PC-9 (cell line): ENCODE data around the gene NSL1. TPM values are rescaled to one million over a fixed set of nuclear protein-coding genes. Genes with fewer than 3 reads are reported as not detected.

Experiments
- BruUV-seq: library from RNA; stranded (reverse); fragments of 400-500 nt; replicated peaks from 2 replicates; lab custom pipeline; 2021; lab: Mats Ljungman, UMichigan
- CTCF ChIA-PET: fragments of 300-600 bp; sonication (Branson Sonifier 250); formaldehyde crosslinking; loops from one replicate; lab custom pipeline; 2022; ENCODE audit warnings: antibody characterized with exemption; lab: Charles Lee
- POLR2A ChIA-PET: fragments of 300-600 bp; sonication (Branson Sonifier 250); formaldehyde crosslinking; loops from one replicate; lab custom pipeline; 2022; ENCODE audit warnings: antibody characterized with exemption; ENCODE audit not compliant: unreplicated experiment; lab: Charles Lee
- DNase-seq, 2 experiments: peaks; one replicate each; pipeline versions ENCODE4 v3.0.0 to v3.0.0-alpha.2; 2015 to 2022; ENCODE audit warnings: mixed read lengths in 1 of 2
- H2AFZ ChIP-seq: fragments of 200-600 bp; sonication (generic); 2 replicates; pipeline ENCODE4 v1.8.1; 2017; ENCODE audit warnings: antibody characterized with exemption
- H3F3A ChIP-seq: fragments of 200-600 bp; sonication (generic); 2 replicates; pipeline ENCODE4 v1.8.1; 2017; ENCODE audit warnings: antibody characterized with exemption, mild to moderate bottlenecking, low read depth; ENCODE audit not compliant: insufficient read depth
- H3K27ac ChIP-seq: fragments of 200-600 bp; sonication (generic); 2 replicates; pipeline ENCODE4 v1.6.1; 2016; ENCODE audit warnings: mixed run types
- H3K27me3 ChIP-seq: fragments of 200-600 bp; sonication (generic); 2 replicates; pipeline ENCODE4 v1.6.1; 2016; ENCODE audit warnings: low read depth, mixed run types; ENCODE audit not compliant: insufficient read depth
- H3K36me3 ChIP-seq: fragments of 200-600 bp; sonication (generic); 2 replicates; pipeline ENCODE4 v1.6.1; 2016; ENCODE audit warnings: low read depth, mixed run types
- H3K4me1 ChIP-seq: fragments of 200-600 bp; sonication (generic); replicated peaks from 2 replicates; pipeline ENCODE4 v1.6.1; 2016; ENCODE audit warnings: mixed run types; ENCODE audit not compliant: insufficient read depth
- H3K4me2 ChIP-seq: fragments of 200-600 bp; sonication (generic); 2 replicates; pipeline ENCODE4 v1.6.1; 2017; ENCODE audit warnings: mixed run types
- H3K4me3 ChIP-seq: fragments of 200-600 bp; sonication (generic); 2 replicates; pipeline ENCODE4 v1.6.1; 2016; ENCODE audit warnings: mixed run types
- H3K79me2 ChIP-seq: fragments of 200-600 bp; sonication (generic); 2 replicates; pipeline ENCODE4 v1.6.1; 2017; ENCODE audit warnings: low read depth, mixed run types
- H3K9me2 ChIP-seq: fragments of 200-600 bp; sonication (generic); 2 replicates; pipeline ENCODE4 v1.8.1; 2017; ENCODE audit warnings: mild to moderate bottlenecking; ENCODE audit not compliant: insufficient read depth
- H3K9me3 ChIP-seq: fragments of 200-600 bp; sonication (generic); 2 replicates; pipeline ENCODE4 v1.8.1; 2016; ENCODE audit warnings: low read depth; ENCODE audit not compliant: insufficient read depth
- H4K20me1 ChIP-seq: fragments of 200-600 bp; sonication (generic); 2 replicates; pipeline ENCODE4 v1.8.1; 2017; ENCODE audit not compliant: insufficient read depth
- EZH2 ChIP-seq: fragments of 200-600 bp; sonication (generic); IDR thresholded peaks from 2 replicates; pipeline ENCODE4 v1.8.0; 2017; ENCODE audit warnings: antibody characterized with exemption, low read depth
- intact Hi-C: fragments of 100-400 bp; cut with micrococcal nuclease; formaldehyde crosslinking; loops from one replicate; pipeline ENCODE4 v1.10.0; 2022; ENCODE audit not compliant: unreplicated experiment
- total RNA-seq: library from RNA; stranded (reverse); gene quantifications from 2 replicates; pipeline ENCODE4 v1.2.3, GENCODE V29; 2021
- TF ChIP-seq, protein P1 (sequence below): fragments of 200-600 bp; sonication (generic); conservative IDR thresholded peaks from 2 replicates; pipeline ENCODE4 v1.6.1; 2017; ENCODE audit warnings: mixed run types, antibody characterized with exemption, mild to moderate bottlenecking, moderate library complexity

The NSL1 gene
- total RNA-seq, 1 experiment from 2014 or later = 32.4 TPM

DNA sequence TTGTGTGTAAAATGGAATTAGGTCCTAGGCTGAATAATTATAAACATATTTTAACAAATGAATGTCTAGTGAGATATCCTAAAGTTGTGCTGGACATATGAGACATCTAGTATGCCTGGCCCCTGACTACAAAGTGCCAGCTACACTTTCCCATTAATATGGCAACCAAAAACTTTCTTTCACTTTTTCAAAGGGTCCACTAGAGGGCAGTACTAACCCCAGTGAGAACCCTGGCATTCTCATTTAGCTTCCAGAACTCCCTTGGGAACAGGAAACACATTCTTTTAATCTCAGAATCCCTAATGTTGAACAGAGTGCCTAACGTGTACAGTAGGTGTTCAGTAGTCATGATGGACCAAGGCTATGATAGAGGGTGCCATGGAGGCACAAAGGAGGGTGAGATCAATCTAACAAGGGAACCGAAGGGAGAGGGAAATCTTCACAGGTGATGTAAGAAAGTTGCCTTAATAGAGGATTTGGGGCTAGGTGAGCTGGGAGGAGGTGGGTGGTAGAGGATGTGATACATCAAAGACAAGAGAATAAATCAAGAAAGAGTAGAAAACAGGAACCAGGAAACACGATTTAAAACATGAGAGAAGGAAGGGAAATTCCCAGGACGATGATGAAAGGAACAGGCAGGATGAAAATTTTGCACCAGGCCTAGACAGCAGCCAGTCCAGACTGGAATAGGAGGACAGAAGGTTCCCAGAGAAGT is 41.6 kb downstream of the NSL1 start:
- Histone ChIP-seq H4K20me1 (no peaks in the 10 kb centered on the region; the same call in 1 of the 2 replicates), H3K36me3 (no peaks in the 10 kb centered on the region), H3F3A (no peaks in the 10 kb centered on the region; the same call in 1 of the 2 replicates), H3K9me2 (no peaks in the 10 kb centered on the region), H3K27me3 (no peaks in the 10 kb centered on the region), H3K4me1 (no peaks in the 10 kb centered on the region), H3K9me3 (no peaks in the 10 kb centered on the region), H3K4me2 (no peak overlapping the region), H3K27ac (no peak overlapping the region), H2AFZ (no peak overlapping the region), H3K4me3 (no peak overlapping the region), H3K79me2 (no peaks in the 10 kb centered on the region)
- no peak for TF ChIP-seq EZH2
- TF ChIP-seq, protein P1, sequence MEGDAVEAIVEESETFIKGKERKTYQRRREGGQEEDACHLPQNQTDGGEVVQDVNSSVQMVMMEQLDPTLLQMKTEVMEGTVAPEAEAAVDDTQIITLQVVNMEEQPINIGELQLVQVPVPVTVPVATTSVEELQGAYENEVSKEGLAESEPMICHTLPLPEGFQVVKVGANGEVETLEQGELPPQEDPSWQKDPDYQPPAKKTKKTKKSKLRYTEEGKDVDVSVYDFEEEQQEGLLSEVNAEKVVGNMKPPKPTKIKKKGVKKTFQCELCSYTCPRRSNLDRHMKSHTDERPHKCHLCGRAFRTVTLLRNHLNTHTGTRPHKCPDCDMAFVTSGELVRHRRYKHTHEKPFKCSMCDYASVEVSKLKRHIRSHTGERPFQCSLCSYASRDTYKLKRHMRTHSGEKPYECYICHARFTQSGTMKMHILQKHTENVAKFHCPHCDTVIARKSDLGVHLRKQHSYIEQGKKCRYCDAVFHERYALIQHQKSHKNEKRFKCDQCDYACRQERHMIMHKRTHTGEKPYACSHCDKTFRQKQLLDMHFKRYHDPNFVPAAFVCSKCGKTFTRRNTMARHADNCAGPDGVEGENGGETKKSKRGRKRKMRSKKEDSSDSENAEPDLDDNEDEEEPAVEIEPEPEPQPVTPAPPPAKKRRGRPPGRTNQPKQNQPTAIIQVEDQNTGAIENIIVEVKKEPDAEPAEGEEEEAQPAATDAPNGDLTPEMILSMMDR = peak; percentile 84
- CTCF ChIA-PET = interaction anchor here (0.6 to 1.3 kb wide), 8 partner anchors 32 to 341 kb away, joined by 3 to 5 read pairs (median 4); no protein-coding TSS in a partner anchor
- POLR2A ChIA-PET = interaction anchor here (0.7 kb wide), 1 partner anchor 273 kb away, joined by 5 read pairs; no protein-coding TSS in a partner anchor
- DNase-seq = peak; percentile 15 to 40
- no TSS peak for BruUV-seq
- intact Hi-C loops = loop anchor here (1.0 kb wide), 1 partner anchor 294 kb away; no protein-coding TSS in a partner anchor

DNA sequence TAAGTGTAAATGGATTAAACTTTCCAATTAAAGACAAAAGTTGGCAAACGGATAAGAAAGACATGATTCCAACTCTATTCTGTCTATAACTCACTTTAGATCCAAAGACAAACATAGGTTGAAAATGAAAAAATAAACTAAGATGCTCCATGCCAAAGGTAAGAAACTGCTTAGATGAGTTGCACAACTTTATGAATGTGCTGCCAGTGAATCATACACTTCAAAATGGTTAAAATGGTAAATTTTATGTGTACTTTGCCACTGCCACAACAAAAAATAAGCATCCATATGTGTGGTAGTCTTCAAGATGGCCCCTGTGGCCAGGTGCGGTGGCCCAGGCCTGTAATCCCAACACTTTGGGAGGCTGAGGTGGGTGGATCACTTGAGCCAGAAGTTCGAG is 45.0 kb downstream of the NSL1 start:
- H2AFZ ChIP-seq = no peak overlapping the region
- BruUV-seq = no TSS peak
- TF ChIP-seq, protein P1 = no peak
- no peak for TF ChIP-seq EZH2
- intact Hi-C loops = no loop called here
- H3K27ac ChIP-seq = no peak overlapping the region
- H3K4me1 ChIP-seq = no peaks in the 10 kb centered on the region
- no peak for DNase-seq
- H3K4me3 ChIP-seq = no peak overlapping the region
- H3K36me3 ChIP-seq = no peaks in the 10 kb centered on the region
- H3K27me3 ChIP-seq = no peaks in the 10 kb centered on the region
- CTCF ChIA-PET = no interaction called here
- no peaks in the 10 kb centered on the region; the same call in 1 of the 2 replicates for H4K20me1 ChIP-seq
- H3K4me2 ChIP-seq = no peak overlapping the region
- H3K9me3 ChIP-seq = peaks cover 3% of the 10 kb centered on the region; the same call in 1 of the 2 replicates
- no peaks in the 10 kb centered on the region for H3F3A ChIP-seq
- H3K9me2 ChIP-seq = no peaks in the 10 kb centered on the region
- H3K79me2 ChIP-seq = no peaks in the 10 kb centered on the region
- POLR2A ChIA-PET = no interaction called here

DNA sequence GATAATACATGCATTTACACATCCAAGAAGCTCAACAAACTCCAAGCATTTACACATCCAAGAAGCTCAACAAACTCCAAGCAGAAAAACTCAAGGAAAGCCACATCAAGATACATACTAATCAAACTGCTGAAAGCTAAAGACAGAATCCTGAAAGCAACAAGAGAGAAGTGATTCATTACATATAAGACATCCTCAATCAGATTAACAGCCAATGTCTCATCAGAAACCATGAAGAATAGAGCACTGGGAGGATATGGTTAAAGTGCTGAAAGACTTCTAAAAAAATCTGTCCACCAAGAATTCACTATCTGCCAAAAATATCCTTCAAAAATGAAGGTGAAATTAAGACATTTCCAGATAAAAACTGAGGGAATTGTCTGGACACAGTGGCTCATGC is 46.3 kb downstream of the NSL1 start:
- H3K36me3 ChIP-seq = no peaks in the 10 kb centered on the region
- no TSS peak for BruUV-seq
- H3K9me2 ChIP-seq = no peaks in the 10 kb centered on the region
- H3F3A ChIP-seq = no peaks in the 10 kb centered on the region
- H3K9me3 ChIP-seq = peaks cover 5% of the 10 kb centered on the region; the same call in 1 of the 2 replicates
- no peaks in the 10 kb centered on the region; the same call in 1 of the 2 replicates for H4K20me1 ChIP-seq
- intact Hi-C loops = no loop called here
- H3K4me3 ChIP-seq = no peak overlapping the region
- H3K79me2 ChIP-seq = no peaks in the 10 kb centered on the region
- no peak overlapping the region for H3K4me2 ChIP-seq
- CTCF ChIA-PET = no interaction called here
- no peak for DNase-seq
- H3K27ac ChIP-seq = no peak overlapping the region
- TF ChIP-seq EZH2 = no peak
- TF ChIP-seq, protein P1 = no peak
- H2AFZ ChIP-seq = no peak overlapping the region
- no peaks in the 10 kb centered on the region for H3K4me1 ChIP-seq
- no peaks in the 10 kb centered on the region for H3K27me3 ChIP-seq
- POLR2A ChIA-PET = no interaction called here
